Psoas muscle (tissue), 8 donors: ENCODE data around the gene RBFOX2. TPM values are rescaled to one million over a fixed set of nuclear protein-coding genes. Genes with fewer than 3 reads are reported as not detected.
A peak's percentile ranks its signal among the peaks of the same experiment; 100 is the strongest.

ENCODE experiments used
- ATAC-seq, 4 donors: fragments of 200-7000 bp; cut with Tn5 transposase; one replicate each; pipeline ENCODE4 v1.9.1; 2020; ENCODE audit warnings: moderate library complexity in 3 of 4, mild to moderate bottlenecking in 2 of 4
- DNase-seq, 2 donors: peaks; one replicate each; pipeline ENCODE4 v3.0.0-alpha.2; 2020
- H3K27ac ChIP-seq: fragments of 200-600 bp; one replicate; pipeline ENCODE4 v1.8.0; 2022
- H3K27me3 ChIP-seq, 3 donors: fragments of 200-600 bp in 1 of 3; one replicate each; pipeline versions ENCODE4 v1.6.1 to v1.8.0; 2013 to 2022; ENCODE audit warnings: low read length in 2 of 3, mild to moderate bottlenecking in 2 of 3, moderate library complexity in 1 of 3; ENCODE audit not compliant: insufficient read depth in 3 of 3
- H3K36me3 ChIP-seq, 2 donors: fragments of 200-600 bp in 1 of 2; one replicate each; pipeline versions ENCODE4 v1.6.1 to v1.8.0; 2013 to 2022; ENCODE audit warnings: low read depth in 1 of 2, mild to moderate bottlenecking in 1 of 2, moderate library complexity in 1 of 2; ENCODE audit not compliant: insufficient read depth in 1 of 2
- H3K4me1 ChIP-seq: fragments of 200-600 bp; one replicate; pipeline ENCODE4 v1.8.0; 2022
- H3K4me3 ChIP-seq: fragments of 200-600 bp; one replicate; pipeline ENCODE4 v1.8.0; 2022; ENCODE audit warnings: mild to moderate bottlenecking
- H3K9me3 ChIP-seq: fragments of 200-600 bp; one replicate; pipeline ENCODE4 v1.8.0; 2022
- WGBS, 3 donors: extraction: QIAGEN DNeasy Blood & Tissue Kit; methylation state at CpG; one replicate each; pipeline versions ENCODE4 v1.1.6 to v1.1.7; 2013; 5-methylcytosine and 5-hydroxymethylcytosine counted together
- intact Hi-C, 2 donors: fragments of 100-400 bp; cut with DNase I; formaldehyde crosslinking; loops; one replicate each; pipeline versions ENCODE4 v1.11.0 to v1.14.2; 2022
- polyA plus RNA-seq, 3 donors: library from polyadenylated mRNA; stranded (reverse); fragments of 200-250 nt; gene quantifications; one replicate each; pipeline ENCODE4 v1.2.3, GENCODE V29; 2013
- total RNA-seq, 4 donors: library from RNA; stranded (reverse); fragmentation: NEBNext Ultra II Directional in 2 of 4; extraction: Animal tissue kit (Norgen Biotek cat#: 25700) in 2 of 4; gene quantifications; one replicate each; pipeline versions ENCODE4 v1.2.1 to v1.2.4, GENCODE V29; 2021 to 2023
- TF ChIP-seq, protein P1 (sequence below): fragments of 200-600 bp; IDR thresholded peaks from one replicate; pipeline ENCODE4 v1.8.0; 2022; ENCODE audit warnings: antibody characterized with exemption
- donor health status: healthy with polysubstance abuse.
- donor health status: DM: no; HTN: no; CAD: no; lungs with moderate emphysema.
- donor health status: Bipolar disorder and iron deficiency.
- donor health status: healthy.
- donor health status: DM: yes; HTN: yes; CAD: no.
- donor health status: DM: no; HTN: no; CAD: no.
- donor health status: DM: no; HTN: no; CAD: no.
- donor health status: DM: yes; HTN: yes; CAD: no.

The RBFOX2 gene
- total and polyA plus RNA-seq, 7 donors = 7.7 to 50.4 (median 28.4) TPM

GRCh38 chr22:35894937-35895708 lies 133.5 kb downstream of the RBFOX2 start:
- Histone ChIP-seq H3K4me3 (peak overlapping the region; percentile 65), H3K4me1 (peaks cover 55% of the 10 kb centered on the region), H3K9me3 (no peaks in the 10 kb centered on the region), H3K27ac (peak overlapping the region; percentile 89), H3K36me3 (no peaks in the 10 kb centered on the region), H3K27me3 (no peaks in the 10 kb centered on the region)
- ATAC-seq = peak; percentile 79 to 87 (median 86)
- WGBS, 3 donors = 26 to 48% (median 29%) methylated on average over 7 of the region's 7 CpGs
- intact Hi-C loops = loop anchor here in 1 of 2 donors (5.0 kb wide), 1 partner anchor 48 kb away; no protein-coding TSS in a partner anchor
- TF ChIP-seq, protein P1, sequence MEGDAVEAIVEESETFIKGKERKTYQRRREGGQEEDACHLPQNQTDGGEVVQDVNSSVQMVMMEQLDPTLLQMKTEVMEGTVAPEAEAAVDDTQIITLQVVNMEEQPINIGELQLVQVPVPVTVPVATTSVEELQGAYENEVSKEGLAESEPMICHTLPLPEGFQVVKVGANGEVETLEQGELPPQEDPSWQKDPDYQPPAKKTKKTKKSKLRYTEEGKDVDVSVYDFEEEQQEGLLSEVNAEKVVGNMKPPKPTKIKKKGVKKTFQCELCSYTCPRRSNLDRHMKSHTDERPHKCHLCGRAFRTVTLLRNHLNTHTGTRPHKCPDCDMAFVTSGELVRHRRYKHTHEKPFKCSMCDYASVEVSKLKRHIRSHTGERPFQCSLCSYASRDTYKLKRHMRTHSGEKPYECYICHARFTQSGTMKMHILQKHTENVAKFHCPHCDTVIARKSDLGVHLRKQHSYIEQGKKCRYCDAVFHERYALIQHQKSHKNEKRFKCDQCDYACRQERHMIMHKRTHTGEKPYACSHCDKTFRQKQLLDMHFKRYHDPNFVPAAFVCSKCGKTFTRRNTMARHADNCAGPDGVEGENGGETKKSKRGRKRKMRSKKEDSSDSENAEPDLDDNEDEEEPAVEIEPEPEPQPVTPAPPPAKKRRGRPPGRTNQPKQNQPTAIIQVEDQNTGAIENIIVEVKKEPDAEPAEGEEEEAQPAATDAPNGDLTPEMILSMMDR = no peak
- DNase-seq = no peak

DNA sequence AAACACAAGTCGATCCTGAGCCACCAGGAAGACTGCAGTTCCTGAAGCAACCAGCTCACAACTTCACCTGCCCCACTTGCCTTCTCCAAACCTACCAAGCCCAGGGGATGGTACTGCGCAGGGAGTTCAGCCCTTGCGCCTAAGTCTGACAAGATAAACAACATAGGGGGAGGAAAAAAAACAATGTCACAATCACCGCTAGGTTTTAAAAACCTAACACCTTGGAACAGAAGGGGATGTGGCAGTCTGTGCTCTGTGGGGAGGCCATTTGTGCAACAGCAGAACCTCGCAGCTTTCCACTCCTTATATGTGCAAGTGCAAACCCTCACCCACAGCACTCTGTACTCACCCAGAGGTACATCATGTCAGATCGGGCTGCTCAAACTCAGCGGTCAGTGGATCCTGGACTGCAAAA lies 134.2 kb downstream of the RBFOX2 start:
- no peaks in the 10 kb centered on the region for H3K36me3 ChIP-seq
- H3K27me3 ChIP-seq = no peaks in the 10 kb centered on the region
- ATAC-seq (peak; percentile 78 to 81 (median 80)), DNase-seq (no peak)
- H3K27ac ChIP-seq = peak overlapping the region; percentile 89
- H3K4me3 ChIP-seq = peak overlapping the region; percentile 65
- 22 to 26% (median 23%) methylated on average over 7 of the region's 7 CpGs for WGBS, 3 donors
- H3K9me3 ChIP-seq = no peaks in the 10 kb centered on the region
- intact Hi-C loops = loop anchor here in 1 of 2 donors (5.0 kb wide), 1 partner anchor 47 kb away; no protein-coding TSS in a partner anchor
- peaks cover 56% of the 10 kb centered on the region for H3K4me1 ChIP-seq
- TF ChIP-seq, protein P1 = peak; percentile 32

- ATAC-seq (peak; percentile 39 to 60 (median 49)), DNase-seq (no peak)
- peaks cover 58% of the 10 kb centered on the region for H3K4me1 ChIP-seq
- peak overlapping the region; percentile 89 for H3K27ac ChIP-seq
- WGBS, 3 donors = 16 to 34% (median 26%) methylated on average over 4 of the region's 4 CpGs
- no peaks in the 10 kb centered on the region for H3K36me3 ChIP-seq
- no peaks in the 10 kb centered on the region for H3K27me3 ChIP-seq
- H3K4me3 ChIP-seq = peak overlapping the region; percentile 65
- TF ChIP-seq, protein P1 = no peak
- H3K9me3 ChIP-seq = no peaks in the 10 kb centered on the region
- intact Hi-C loops = loop anchor here in 1 of 2 donors (5.0 kb wide), 1 partner anchor 46 kb away; no protein-coding TSS in a partner anchor
Observed at GRCh38 chr22:35893698-35894097, 134.9 kb downstream of the RBFOX2 start.

DNA sequence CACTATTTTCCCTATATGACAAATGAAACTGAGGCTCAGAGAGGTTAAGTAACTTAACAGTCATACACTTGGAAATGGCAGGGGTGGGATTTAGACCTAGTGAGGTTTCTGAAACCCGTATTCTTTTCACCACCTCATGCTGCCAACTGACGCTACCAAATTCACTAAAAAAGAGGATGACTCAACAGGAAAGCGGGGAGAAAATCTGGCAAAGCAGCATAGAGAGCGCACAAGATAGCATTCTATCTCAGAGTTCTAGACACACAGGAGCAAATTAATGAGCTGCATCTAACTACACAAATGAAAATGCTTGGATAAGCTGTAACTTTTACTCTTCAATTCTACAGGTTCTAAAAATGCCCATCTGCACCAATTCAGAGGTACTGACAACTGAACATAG lies 136.4 kb downstream of the RBFOX2 start:
- Histone ChIP-seq H3K36me3 (no peaks in the 10 kb centered on the region), H3K4me3 (peak overlapping the region; percentile 65), H3K9me3 (no peaks in the 10 kb centered on the region), H3K27ac (peak overlapping the region; percentile 89), H3K27me3 (no peaks in the 10 kb centered on the region), H3K4me1 (peaks cover 64% of the 10 kb centered on the region)
- WGBS, 3 donors = 14 to 29% (median 19%) methylated on average over 4 of the region's 4 CpGs
- TF ChIP-seq, protein P1 = no peak
- DNase-seq = no peak
- ATAC-seq = peak; percentile 39 to 63 (median 54)
- intact Hi-C loops = loop anchor here in 1 of 2 donors (5.0 kb wide), 1 partner anchor 45 kb away; no protein-coding TSS in a partner anchor
